C4-2B (cell line): ENCODE results near the gene MTSS2.

Experiments used
- ZFX ChIP-seq: fragments of 450-650 bp; IDR thresholded peaks from 2 replicates; pipeline ENCODE4 v1.6.1; 2017
- TF ChIP-seq, protein P1 (sequence below): fragments of 450-650 bp; conservative IDR thresholded peaks from 2 replicates; pipeline ENCODE4 v1.5.1; 2017; ENCODE audit warnings: mild to moderate bottlenecking

DNA sequence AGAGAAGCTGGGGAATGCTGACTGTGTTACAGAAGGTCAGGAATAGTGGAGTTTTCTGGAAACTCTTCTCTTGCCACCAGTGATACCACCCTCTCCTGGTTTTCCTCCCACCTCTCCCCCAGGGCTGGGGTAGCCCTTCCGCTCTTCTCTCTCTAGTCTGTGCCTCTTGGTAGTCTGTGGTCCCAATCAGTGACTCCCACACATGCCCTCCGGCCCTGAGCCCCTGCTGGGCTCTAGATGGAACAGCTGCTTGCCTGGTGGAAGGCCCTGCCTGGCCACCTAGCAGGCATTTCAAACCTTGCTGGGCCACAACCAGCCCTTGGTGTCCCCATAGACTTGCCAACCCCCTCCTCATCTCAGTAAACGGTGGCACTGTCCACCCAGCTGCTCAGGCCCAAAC lies 15.2 kb upstream of the MTSS2 start:
- TF ChIP-seq, protein P1, sequence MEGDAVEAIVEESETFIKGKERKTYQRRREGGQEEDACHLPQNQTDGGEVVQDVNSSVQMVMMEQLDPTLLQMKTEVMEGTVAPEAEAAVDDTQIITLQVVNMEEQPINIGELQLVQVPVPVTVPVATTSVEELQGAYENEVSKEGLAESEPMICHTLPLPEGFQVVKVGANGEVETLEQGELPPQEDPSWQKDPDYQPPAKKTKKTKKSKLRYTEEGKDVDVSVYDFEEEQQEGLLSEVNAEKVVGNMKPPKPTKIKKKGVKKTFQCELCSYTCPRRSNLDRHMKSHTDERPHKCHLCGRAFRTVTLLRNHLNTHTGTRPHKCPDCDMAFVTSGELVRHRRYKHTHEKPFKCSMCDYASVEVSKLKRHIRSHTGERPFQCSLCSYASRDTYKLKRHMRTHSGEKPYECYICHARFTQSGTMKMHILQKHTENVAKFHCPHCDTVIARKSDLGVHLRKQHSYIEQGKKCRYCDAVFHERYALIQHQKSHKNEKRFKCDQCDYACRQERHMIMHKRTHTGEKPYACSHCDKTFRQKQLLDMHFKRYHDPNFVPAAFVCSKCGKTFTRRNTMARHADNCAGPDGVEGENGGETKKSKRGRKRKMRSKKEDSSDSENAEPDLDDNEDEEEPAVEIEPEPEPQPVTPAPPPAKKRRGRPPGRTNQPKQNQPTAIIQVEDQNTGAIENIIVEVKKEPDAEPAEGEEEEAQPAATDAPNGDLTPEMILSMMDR, result no peak
- no peak for TF ChIP-seq ZFX
